AG04450 (cell line): Measurements from ENCODE around the gene INSR. TPM values are rescaled to one million over a fixed set of nuclear protein-coding genes. Genes with fewer than 3 reads are reported as not detected.
"Not testable (repeated sequence)": the region's sequence is repeated elsewhere in the genome, so short reads cannot be mapped to it uniquely, and the experiment has no call there.

Experiments used
- CTCF ChIA-PET: fragments of 300-600, 350-600 bp; formaldehyde crosslinking; extraction: SDS; loops from one replicate; lab custom pipeline; 2022; ENCODE audit warnings: antibody characterized with exemption, inconsistent platforms; lab: Charles Lee
- POLR2A ChIA-PET: fragments of 350-600 bp; formaldehyde crosslinking; extraction: SDS; loops from one replicate; lab custom pipeline; 2021; ENCODE audit warnings: antibody characterized with exemption, inconsistent platforms; lab: Yijun Ruan, JAX
- DNase-seq: peaks from one replicate; pipeline ENCODE4 v3.0.0-alpha.2; 2011; ENCODE audit warnings: low read depth, low spot score
- H3K27ac ChIP-seq: one replicate; pipeline ENCODE4 v1.5.1; 2012; ENCODE audit warnings: low read depth, low read length, control low read depth
- H3K27me3 ChIP-seq: one replicate; pipeline ENCODE4 v1.6.0; 2012; ENCODE audit warnings: low read length; ENCODE audit not compliant: control insufficient read depth, insufficient read depth
- H3K4me3 ChIP-seq: 2 replicates; pipeline ENCODE4 v1.5.1; 2011; ENCODE audit warnings: mild to moderate bottlenecking, low read depth, low read length, control low read depth
- H3K9me3 ChIP-seq: 2 replicates; pipeline ENCODE4 v1.5.1; 2012; ENCODE audit warnings: low read length; ENCODE audit not compliant: control insufficient read depth, insufficient read depth
- polyA plus RNA-seq: library from polyadenylated mRNA; depleted of rRNA; stranded (reverse); fragments of >200 nt; gene quantifications from 2 replicates; pipeline ENCODE4 v1.2.3, GENCODE V29; 2011
- TF ChIP-seq, protein P1 (sequence below): IDR thresholded peaks from 2 replicates; pipeline ENCODE4 v1.5.1; 2011; ENCODE audit warnings: low read depth, low read length, control low read depth, inconsistent platforms

INSR gene
- polyA plus RNA-seq, 1 experiment: 2.9 TPM

DNA sequence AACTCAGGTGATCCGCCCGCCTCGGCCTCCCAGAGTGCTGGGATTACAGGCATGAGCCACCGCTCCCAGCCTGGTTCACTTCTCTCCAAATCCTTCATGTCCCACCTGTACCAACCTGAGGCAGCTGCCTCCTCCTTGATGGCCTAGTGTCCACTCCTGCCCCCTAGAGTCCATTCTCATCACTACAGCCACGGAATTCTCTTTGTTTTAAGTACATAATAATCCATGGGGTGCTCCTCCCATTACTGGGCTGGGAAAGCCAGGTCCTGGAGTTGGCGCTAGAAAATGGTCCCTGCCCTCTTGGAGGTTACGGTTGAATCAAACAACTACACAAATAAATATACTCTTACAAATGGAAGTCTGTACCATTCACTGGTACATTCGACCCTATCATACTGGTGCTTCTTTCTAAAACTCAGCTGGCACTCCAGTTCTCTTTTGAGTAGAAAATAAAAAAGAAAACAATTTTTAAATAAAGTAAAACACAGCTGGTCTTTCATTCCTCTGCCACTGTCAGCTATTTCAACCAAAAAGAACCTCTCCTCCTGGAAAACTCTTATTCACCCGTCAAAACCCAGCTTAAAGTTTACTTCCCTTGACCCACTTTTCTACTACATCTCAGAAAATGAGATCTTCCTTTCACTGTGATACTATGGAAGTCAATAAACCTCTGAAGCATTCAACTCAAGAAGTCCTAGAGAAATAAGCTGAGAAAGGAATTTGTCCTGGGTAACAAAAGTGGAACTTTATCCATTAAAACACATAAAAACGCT, 32.1 kb upstream of the INSR start:
- POLR2A ChIA-PET: no interaction called here
- DNase-seq: no peak
- CTCF ChIA-PET: interaction anchor here (1.0 to 1.5 kb wide), 3 partner anchors 14 to 224 kb away, joined by 3 to 8 read pairs (median 3); no protein-coding TSS in a partner anchor
- H3K9me3 ChIP-seq: no peaks in the 10 kb centered on the region
- no peak overlapping the region for H3K4me3 ChIP-seq
- TF ChIP-seq, protein P1, sequence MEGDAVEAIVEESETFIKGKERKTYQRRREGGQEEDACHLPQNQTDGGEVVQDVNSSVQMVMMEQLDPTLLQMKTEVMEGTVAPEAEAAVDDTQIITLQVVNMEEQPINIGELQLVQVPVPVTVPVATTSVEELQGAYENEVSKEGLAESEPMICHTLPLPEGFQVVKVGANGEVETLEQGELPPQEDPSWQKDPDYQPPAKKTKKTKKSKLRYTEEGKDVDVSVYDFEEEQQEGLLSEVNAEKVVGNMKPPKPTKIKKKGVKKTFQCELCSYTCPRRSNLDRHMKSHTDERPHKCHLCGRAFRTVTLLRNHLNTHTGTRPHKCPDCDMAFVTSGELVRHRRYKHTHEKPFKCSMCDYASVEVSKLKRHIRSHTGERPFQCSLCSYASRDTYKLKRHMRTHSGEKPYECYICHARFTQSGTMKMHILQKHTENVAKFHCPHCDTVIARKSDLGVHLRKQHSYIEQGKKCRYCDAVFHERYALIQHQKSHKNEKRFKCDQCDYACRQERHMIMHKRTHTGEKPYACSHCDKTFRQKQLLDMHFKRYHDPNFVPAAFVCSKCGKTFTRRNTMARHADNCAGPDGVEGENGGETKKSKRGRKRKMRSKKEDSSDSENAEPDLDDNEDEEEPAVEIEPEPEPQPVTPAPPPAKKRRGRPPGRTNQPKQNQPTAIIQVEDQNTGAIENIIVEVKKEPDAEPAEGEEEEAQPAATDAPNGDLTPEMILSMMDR: 0 out of 2 replicates have a peak, but pooled peaks have one; percentile 21
- no peak overlapping the region for H3K27ac ChIP-seq
- H3K27me3 ChIP-seq: no peaks in the 10 kb centered on the region

- ChIA-PET CTCF (no interaction called here), POLR2A (no interaction called here)
- TF ChIP-seq, protein P1: no peak
- H3K27ac ChIP-seq: no peak overlapping the region
- no peaks in the 10 kb centered on the region for H3K27me3 ChIP-seq
- no peak for DNase-seq
- no peak overlapping the region for H3K4me3 ChIP-seq
- H3K9me3 ChIP-seq: no peaks in the 10 kb centered on the region; the same call in 1 of the 2 replicates
These were observed 24.0 kb upstream of the INSR start for GRCh38 chr19:7318176-7318575.

GRCh38 chr19:7312816-7313215, 18.6 kb upstream of the INSR start:
- POLR2A ChIA-PET: no interaction called here

GRCh38 chr19:7311911-7312310, 17.7 kb upstream of the INSR start:
- ChIA-PET CTCF (no interaction called here), POLR2A (no interaction called here)
- Histone ChIP-seq H3K9me3 (peaks cover 3% of the 10 kb centered on the region; the same call in 1 of the 2 replicates), H3K27ac (no peak overlapping the region), H3K27me3 (no peaks in the 10 kb centered on the region), H3K4me3 (no peak overlapping the region)
- TF ChIP-seq, protein P1: no peak
- no peak for DNase-seq

More at GRCh38 chr19:7312816-7313215, 18.6 kb upstream of the INSR start:
- no peaks in the 10 kb centered on the region for H3K27me3 ChIP-seq
- CTCF ChIA-PET: no interaction called here
- DNase-seq: no peak
- H3K9me3 ChIP-seq: peaks cover 3% of the 10 kb centered on the region; the same call in 1 of the 2 replicates
- no peak overlapping the region for H3K4me3 ChIP-seq
- no peak overlapping the region for H3K27ac ChIP-seq
- TF ChIP-seq, protein P1: no peak

- POLR2A ChIA-PET, H3K9me3 ChIP-seq, H3K4me3 ChIP-seq, DNase-seq, H3K27me3 ChIP-seq, H3K27ac ChIP-seq: not testable (repeated sequence)
- CTCF ChIA-PET: interaction anchor here (0.5 kb wide), 1 partner anchor 1044 kb away, joined by 6 read pairs; no protein-coding TSS in a partner anchor
These were observed 14.1 kb upstream of the INSR start for GRCh38 chr19:7308327-7308726.
